CD4-positive, alpha-beta T cell treated with Interleukin-4 for 1 hour (primary cell): ENCODE measurements around the gene IL17REL.

ENCODE experiments used
- DNase-seq, 2 donors: peaks; one replicate each; pipeline ENCODE4 v3.0.0-alpha.2; 2020 to 2022

Gene IL17REL

GRCh38 chr22:50012211-50013181 lies at the start of gene IL17REL:
IL17REL (minus strand) TSS chr22:50012765; CDS start chr22:50012646, 119 bp downstream.
- no peak for DNase-seq

- DNase-seq = no peak
Observed at GRCh38 chr22:50061824-50062355, 49.3 kb upstream of the IL17REL start.

- no peak for DNase-seq
Observed at GRCh38 chr22:50061141-50061823, 48.7 kb upstream of the IL17REL start.

- no peak for DNase-seq
Observed at GRCh38 chr22:50060441-50061140, 48.0 kb upstream of the IL17REL start.

- no peak for DNase-seq
Observed at GRCh38 chr22:50059881-50060262, 47.3 kb upstream of the IL17REL start.

- DNase-seq = no peak
Observed at GRCh38 chr22:50058906-50059880, 46.6 kb upstream of the IL17REL start.

- DNase-seq = no peak
Observed at GRCh38 chr22:50058061-50058905, 45.7 kb upstream of the IL17REL start, which contains the start of gene TTLL8. TTLL8 (minus strand) TSS chr22:50058298.

GRCh38 chr22:50057278-50058060 lies 44.9 kb upstream of the IL17REL start:
- no peak for DNase-seq

GRCh38 chr22:50056214-50056972 lies 43.8 kb upstream of the IL17REL start:
- DNase-seq = no peak

- DNase-seq = no peak
Observed at GRCh38 chr22:50053861-50054260, 41.3 kb upstream of the IL17REL start.

- no peak for DNase-seq
Observed at GRCh38 chr22:50051930-50052329, 39.4 kb upstream of the IL17REL start.

GRCh38 chr22:50049299-50050195 lies 37.0 kb upstream of the IL17REL start:
- DNase-seq = no peak

- DNase-seq = no peak
Observed at GRCh38 chr22:50048836-50049235, 36.3 kb upstream of the IL17REL start.

- no peak for DNase-seq
Observed at GRCh38 chr22:50048061-50048765, 35.6 kb upstream of the IL17REL start.

- no peak for DNase-seq
Observed at GRCh38 chr22:50047346-50047745, 34.8 kb upstream of the IL17REL start.

- no peak for DNase-seq
Observed at GRCh38 chr22:50046481-50047245, 34.1 kb upstream of the IL17REL start.

- DNase-seq = no peak
Observed at GRCh38 chr22:50046019-50046415, 33.5 kb upstream of the IL17REL start.
